HFFc6 (cell line): Measurements from ENCODE around the gene KRTAP9-8. TPM values are rescaled to one million over a fixed set of nuclear protein-coding genes. Genes with fewer than 3 reads are reported as not detected.

ENCODE experiments used
- total RNA-seq, 6 experiments: library from RNA; stranded (reverse); fragmentation: NEBNext Ultra II Directional; extraction: Animal tissue kit (Norgen Biotek cat#: 25700); gene quantifications; 2 replicates in 1 of 6; 3 replicates in 5 of 6; pipeline ENCODE4 v1.2.3, GENCODE V29; 2021

The KRTAP9-8 gene
- total RNA-seq, 6 experiments from 2014 or later: not detected

Other genes with a start within 250 kb of the KRTAP9-8 start
- gene KRTAP3-3, start 243.8 kb upstream of the KRTAP9-8 start, total RNA-seq: not detected
- gene KRTAP3-2, start 238.1 kb upstream of the KRTAP9-8 start, total RNA-seq: not detected
- gene KRTAP3-1, start 228.9 kb upstream of the KRTAP9-8 start, total RNA-seq: 10 to 100 TPM in 1 of 6 experiments, 1 to 10 TPM in 5; 2.5 to 10.2 (median 3.3) TPM
- gene KRTAP1-5, start 210.8 kb upstream of the KRTAP9-8 start, total RNA-seq: 100 to 1,000 TPM in 1 of 6 experiments, 10 to 100 TPM in 5; 61.6 to 114 (median 76.8) TPM
- gene KRTAP1-4, start 207.8 kb upstream of the KRTAP9-8 start, total RNA-seq: not detected
- not detected for gene KRTAP1-3, start 203.1 kb upstream of the KRTAP9-8 start, total RNA-seq
- 1 to 10 TPM in 1 of 6 experiments, under 1 TPM in 5; 0.21 to 1.1 (median 0.50) TPM for gene KRTAP1-1, start 196.5 kb upstream of the KRTAP9-8 start, total RNA-seq
- under 1 TPM in 1 of 6 experiments, not detected in 5; 0.38 TPM for gene KRTAP2-1, start 190.7 kb upstream of the KRTAP9-8 start, total RNA-seq
- gene KRTAP2-2, start 182.8 kb upstream of the KRTAP9-8 start, total RNA-seq: under 1 TPM in 4 of 6 experiments, not detected in 2; 0.46 to 0.96 (median 0.53) TPM
- gene KRTAP2-3, start 177.9 kb upstream of the KRTAP9-8 start, total RNA-seq: 100 to 1,000 TPM in 1 of 6 experiments, 10 to 100 TPM in 5; 30.3 to 105 (median 44.4) TPM
- gene KRTAP2-4, start 172.1 kb upstream of the KRTAP9-8 start, total RNA-seq: not detected
- not detected for gene KRTAP4-7, start 153.8 kb upstream of the KRTAP9-8 start, total RNA-seq
- not detected for gene KRTAP4-8, start 139.9 kb upstream of the KRTAP9-8 start, total RNA-seq
- not detected for gene KRTAP4-16, start 135.8 kb upstream of the KRTAP9-8 start, total RNA-seq
- under 1 TPM in 2 of 6 experiments, not detected in 4; 0.85 to 0.90 TPM for gene KRTAP4-9, start 132.6 kb upstream of the KRTAP9-8 start, total RNA-seq
- not detected for gene KRTAP4-11, start 119.6 kb upstream of the KRTAP9-8 start, total RNA-seq
- gene KRTAP4-12, start 113.8 kb upstream of the KRTAP9-8 start, total RNA-seq: 1 to 10 TPM; 6.1 to 8.4 (median 6.7) TPM
- not detected for gene KRTAP4-6, start 97.5 kb upstream of the KRTAP9-8 start, total RNA-seq
- gene KRTAP4-5, start 88.2 kb upstream of the KRTAP9-8 start, total RNA-seq: not detected
- gene KRTAP4-4, start 77.3 kb upstream of the KRTAP9-8 start, total RNA-seq: not detected
- not detected for gene KRTAP4-3, start 69.8 kb upstream of the KRTAP9-8 start, total RNA-seq
- not detected for gene KRTAP4-2, start 59.8 kb upstream of the KRTAP9-8 start, total RNA-seq
- not detected for gene KRTAP4-1, start 53.1 kb upstream of the KRTAP9-8 start, total RNA-seq
- not detected for gene KRTAP9-1, start 48.1 kb upstream of the KRTAP9-8 start, total RNA-seq
- gene KRTAP9-2, start 11.4 kb upstream of the KRTAP9-8 start, total RNA-seq: not detected
- not detected for gene KRTAP9-3, start 5.5 kb upstream of the KRTAP9-8 start, total RNA-seq
- gene KRTAP9-4, start 11.7 kb downstream of the KRTAP9-8 start, total RNA-seq: not detected
- not detected for gene KRTAP9-9, start 17.4 kb downstream of the KRTAP9-8 start, total RNA-seq
- gene KRTAP9-6, start 27.4 kb downstream of the KRTAP9-8 start, total RNA-seq: not detected
- not detected for gene KRTAP9-7, start 37.7 kb downstream of the KRTAP9-8 start, total RNA-seq
- not detected for gene KRTAP29-1, start 64.9 kb downstream of the KRTAP9-8 start, total RNA-seq
- gene KRTAP16-1, start 71.3 kb downstream of the KRTAP9-8 start, total RNA-seq: not detected
- not detected for gene KRTAP17-1, start 77.7 kb downstream of the KRTAP9-8 start, total RNA-seq
- not detected for gene KRT33A, start 112.8 kb downstream of the KRTAP9-8 start, total RNA-seq
- 1 to 10 TPM in 2 of 6 experiments, under 1 TPM in 4; 0.75 to 2.5 (median 0.96) TPM for gene KRT33B, start 131.8 kb downstream of the KRTAP9-8 start, total RNA-seq
- gene KRT34, start 144.3 kb downstream of the KRTAP9-8 start, total RNA-seq: 100 to 1,000 TPM in 2 of 6 experiments, 10 to 100 TPM in 4; 58.8 to 247 (median 71.3) TPM
- gene KRT31, start 159.6 kb downstream of the KRTAP9-8 start, total RNA-seq: under 1 TPM in 2 of 6 experiments, not detected in 4; 0.09 to 0.14 TPM
- not detected for gene KRT37, start 186.6 kb downstream of the KRTAP9-8 start, total RNA-seq
- under 1 TPM; 0.25 to 0.62 (median 0.43) TPM for gene KRT38, start 203.0 kb downstream of the KRTAP9-8 start, total RNA-seq
- gene KRT32, start 229.4 kb downstream of the KRTAP9-8 start, total RNA-seq: under 1 TPM in 2 of 6 experiments, not detected in 4; 0.14 TPM
- not detected for gene KRT35, start 243.2 kb downstream of the KRTAP9-8 start, total RNA-seq